RCC 7860 (cell line): ENCODE results near the gene FAM3D.
"Not testable (repeated sequence)": the region's sequence is repeated elsewhere in the genome, so short reads cannot be mapped to it uniquely, and the experiment has no call there.

Experiments
- DNase-seq: peaks from one replicate; pipeline ENCODE4 v3.0.0-alpha.2; 2015; ENCODE audit warnings: low spot score
- FAIRE-seq: peaks from 2 replicates; lab custom pipeline; 2012; peaks lifted over from hg19 to GRCh38; lab: Jason Lieb, UNC

Gene FAM3D

GRCh38 chr3:58666683-58667082, at the start of gene FAM3D:
FAM3D (minus strand) TSS chr3:58666774; CDS start chr3:58655563, 11,211 bp downstream.
- FAIRE-seq (no peak), DNase-seq (no peak)

- no peak for FAIRE-seq
- no peak for DNase-seq
Observed at GRCh38 chr3:58713715-58714401, 47.3 kb upstream of the FAM3D start.

GRCh38 chr3:58711871-58712270, 45.3 kb upstream of the FAM3D start:
- DNase-seq (no peak), FAIRE-seq (no peak)

GRCh38 chr3:58708983-58709382, 42.4 kb upstream of the FAM3D start:
- DNase-seq, FAIRE-seq: not testable (repeated sequence)

- FAIRE-seq (no peak), DNase-seq (no peak)
Observed at GRCh38 chr3:58708116-58708791, 41.7 kb upstream of the FAM3D start.

GRCh38 chr3:58707390-58707930, 40.9 kb upstream of the FAM3D start:
- DNase-seq (no peak), FAIRE-seq (no peak)

GRCh38 chr3:58706395-58707167, 40.0 kb upstream of the FAM3D start:
- FAIRE-seq, result no peak
- no peak for DNase-seq

GRCh38 chr3:58704745-58705144, 38.2 kb upstream of the FAM3D start:
- no peak for FAIRE-seq

GRCh38 chr3:58704304-58704703, 37.7 kb upstream of the FAM3D start:
- FAIRE-seq, DNase-seq: not testable (repeated sequence)

More at GRCh38 chr3:58704745-58705144, 38.2 kb upstream of the FAM3D start:
- no peak for DNase-seq

- DNase-seq, result no peak
- FAIRE-seq, result no peak
Observed at GRCh38 chr3:58698246-58698645, 31.7 kb upstream of the FAM3D start.

- no peak for DNase-seq
- no peak for FAIRE-seq
Observed at GRCh38 chr3:58697561-58697960, 31.0 kb upstream of the FAM3D start.

GRCh38 chr3:58696813-58697212, 30.2 kb upstream of the FAM3D start:
- not testable (repeated sequence) for FAIRE-seq, DNase-seq

- DNase-seq, result no peak
- no peak for FAIRE-seq
Observed at GRCh38 chr3:58696093-58696492, 29.5 kb upstream of the FAM3D start.

GRCh38 chr3:58695284-58695683, 28.7 kb upstream of the FAM3D start:
- not testable (repeated sequence) for FAIRE-seq

GRCh38 chr3:58693940-58694850, 27.6 kb upstream of the FAM3D start:
- DNase-seq (no peak), FAIRE-seq (no peak)

More at GRCh38 chr3:58695284-58695683, 28.7 kb upstream of the FAM3D start:
- not testable (repeated sequence) for DNase-seq

GRCh38 chr3:58692484-58692883, 25.9 kb upstream of the FAM3D start:
- peak; percentile 28 for FAIRE-seq
- no peak for DNase-seq

GRCh38 chr3:58691997-58692396, 25.4 kb upstream of the FAM3D start:
- DNase-seq (no peak), FAIRE-seq (no peak)

- no peak for DNase-seq
- no peak for FAIRE-seq
Observed at GRCh38 chr3:58690490-58690889, 23.9 kb upstream of the FAM3D start.

GRCh38 chr3:58688574-58688973, 22.0 kb upstream of the FAM3D start:
- DNase-seq (no peak), FAIRE-seq (no peak)

- DNase-seq (no peak), FAIRE-seq (no peak)
Observed at GRCh38 chr3:58686847-58687246, 20.3 kb upstream of the FAM3D start.
